Stimulated activated CD4-positive, alpha-beta T cell treated with anti-CD3 and anti-CD28 coated beads, TNF-alpha, amount 100 ng/mL, for 4 hours (primary cell): ENCODE data around the gene AKNA.

ENCODE experiments used
- DNase-seq, 3 experiments: peaks; one replicate each; pipeline ENCODE4 v3.0.0-alpha.2; 2020; ENCODE audit warnings: low read depth in 3 of 3

Gene AKNA

DNA sequence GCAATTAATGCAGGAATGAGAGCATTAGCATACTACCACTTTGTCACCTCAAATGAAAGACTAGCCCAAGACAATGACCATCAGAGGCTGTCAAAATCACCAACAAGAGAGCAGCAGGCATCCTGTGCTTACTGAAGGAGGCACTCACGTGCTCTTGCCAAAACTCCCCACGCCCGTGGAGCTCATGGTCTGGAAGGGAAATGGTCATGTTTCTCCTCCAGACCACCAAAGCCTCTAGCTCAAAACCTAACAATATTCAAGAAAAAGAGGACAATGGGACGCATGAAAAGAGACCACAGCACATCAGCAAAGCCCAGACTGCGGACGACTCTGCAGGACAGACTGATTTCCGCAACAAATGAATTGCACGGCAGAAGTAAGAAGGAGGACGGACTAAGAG, 12.8 kb downstream of the AKNA start:
- DNase-seq, result no peak

GRCh38 chr9:114373960-114374730, 13.6 kb downstream of the AKNA start:
- DNase-seq, result no peak

GRCh38 chr9:114372921-114373448, 14.8 kb downstream of the AKNA start:
- peak in 2 of 3 experiments; percentile 49 to 55 for DNase-seq

- no peak for DNase-seq
Measured at GRCh38 chr9:114371973-114372917, 15.5 kb downstream of the AKNA start.

GRCh38 chr9:114371343-114371944, 16.3 kb downstream of the AKNA start:
- DNase-seq, result no peak

- DNase-seq, result no peak
Measured at GRCh38 chr9:114370968-114371320, 16.8 kb downstream of the AKNA start.

DNA sequence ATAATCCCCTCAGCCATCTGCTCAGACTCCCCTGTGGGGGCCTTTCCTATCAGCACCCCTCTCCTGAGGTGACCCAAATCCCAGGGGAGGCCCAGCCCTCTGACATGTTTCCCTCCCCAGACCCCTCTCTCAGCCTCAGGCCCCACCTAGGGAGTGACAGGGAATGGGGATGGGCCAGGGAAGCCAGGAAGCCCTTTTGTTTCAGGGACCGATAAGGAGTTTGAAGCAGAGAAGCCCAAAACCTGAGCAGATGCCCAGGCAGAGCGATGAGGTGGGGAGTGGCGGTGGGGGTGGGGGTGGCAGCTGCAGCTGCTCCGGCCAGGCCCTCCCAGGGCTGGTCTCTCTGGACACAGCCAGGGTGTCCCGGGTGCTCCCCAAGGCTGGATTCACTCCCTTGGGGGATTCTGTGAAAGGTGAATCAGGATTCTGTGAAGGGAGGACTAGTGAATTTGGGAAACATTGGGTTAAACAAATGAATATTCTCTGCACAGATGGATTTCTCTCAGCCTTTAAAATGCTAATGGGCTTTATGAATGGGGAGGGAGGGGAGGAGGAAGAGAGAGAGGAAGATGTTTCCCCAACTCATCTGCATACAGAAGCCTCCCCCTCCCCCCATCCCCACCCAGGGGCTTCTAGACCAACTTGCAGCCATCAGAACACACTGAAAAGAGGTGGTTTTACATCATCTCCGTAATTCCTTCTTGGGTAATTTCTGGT, 17.4 kb downstream of the AKNA start:
- DNase-seq, result no peak

GRCh38 chr9:114369216-114370130, 18.3 kb downstream of the AKNA start:
- DNase-seq, result no peak

GRCh38 chr9:114367772-114368569, 19.8 kb downstream of the AKNA start:
- no peak for DNase-seq

- DNase-seq, result no peak
Measured at GRCh38 chr9:114367366-114367765, 20.4 kb downstream of the AKNA start.

- DNase-seq, result no peak
Measured at GRCh38 chr9:114366334-114367128, 21.3 kb downstream of the AKNA start.

DNA sequence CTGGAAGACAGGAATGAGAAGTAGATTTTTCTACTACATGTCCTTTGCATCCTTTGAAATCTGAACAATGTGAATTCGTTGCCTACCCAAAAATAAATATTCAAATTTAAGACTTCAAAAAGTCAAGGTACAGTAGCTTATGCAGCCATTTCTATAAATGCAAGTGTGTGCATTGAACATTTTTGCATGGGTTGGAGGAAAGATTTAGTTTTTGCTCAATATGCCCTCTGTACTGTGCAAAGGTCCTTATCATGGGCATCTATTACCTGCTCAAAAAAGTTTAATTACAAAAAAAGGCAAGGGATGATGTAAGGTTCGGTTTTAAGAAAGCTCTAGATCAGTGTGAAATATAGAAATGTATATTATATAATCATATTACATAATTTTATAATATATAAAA, 22.6 kb downstream of the AKNA start:
- DNase-seq, result no peak

DNA sequence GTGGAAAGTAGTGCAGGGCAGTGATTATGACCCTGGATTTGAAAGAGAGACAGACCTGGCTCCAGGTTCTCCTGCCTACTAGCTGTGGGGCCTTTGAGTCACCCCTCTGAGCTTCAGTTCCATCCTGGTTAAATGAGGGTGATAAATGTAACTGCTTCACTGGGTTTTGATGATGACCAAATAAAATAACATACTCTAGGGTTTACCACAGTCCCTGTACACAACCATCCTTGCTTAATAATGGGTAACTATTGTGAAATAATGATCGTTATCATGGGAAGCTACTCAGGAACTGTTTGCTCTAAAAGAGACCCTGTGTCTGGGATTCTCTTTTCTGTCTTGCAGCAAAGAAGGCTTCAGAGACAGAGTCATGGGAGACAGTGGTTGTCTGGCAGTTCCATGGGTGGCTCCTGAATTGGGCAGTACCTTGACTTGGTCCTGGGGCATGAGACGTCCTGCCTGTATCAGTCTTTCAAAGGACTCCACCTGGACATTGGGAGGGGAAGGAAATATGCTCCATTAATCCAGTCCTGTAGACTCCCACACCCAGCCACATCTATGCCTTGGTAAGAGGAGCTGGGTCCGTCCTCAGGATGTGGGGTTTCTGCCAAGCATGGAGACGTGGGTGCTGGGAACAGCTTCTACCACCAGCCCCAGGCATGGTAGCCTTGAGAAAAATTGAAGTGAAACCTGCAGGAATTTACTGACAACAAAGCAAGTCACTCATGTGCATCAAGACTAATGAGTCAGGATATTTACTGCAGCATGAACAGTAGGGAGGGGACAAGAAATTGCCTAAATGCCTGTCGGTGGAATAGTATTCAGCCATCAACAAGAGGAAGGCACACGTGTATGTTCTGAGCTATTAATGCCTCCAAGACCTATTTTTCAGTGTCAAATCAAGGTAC, 23.4 kb downstream of the AKNA start:
- DNase-seq, result no peak

DNA sequence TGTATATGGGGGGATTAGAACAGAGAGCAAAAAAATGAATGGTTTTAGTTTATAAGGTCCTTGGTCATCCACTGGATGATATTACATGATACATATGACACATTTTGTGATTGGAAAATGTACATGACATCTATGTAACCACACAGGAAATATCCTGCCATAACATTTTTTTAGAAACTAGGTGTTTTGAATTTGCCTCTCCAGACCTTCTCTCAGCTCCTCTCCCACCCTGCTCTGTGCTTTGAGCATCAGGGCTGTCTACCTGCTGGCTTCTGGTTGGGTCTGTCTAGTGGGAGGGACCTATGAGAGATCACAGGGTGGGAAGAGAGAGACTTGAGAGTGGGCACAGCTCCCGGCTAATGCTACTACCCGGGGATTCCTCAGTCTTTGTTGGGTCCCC, 24.4 kb downstream of the AKNA start:
- no peak for DNase-seq

- no peak for DNase-seq
Measured at GRCh38 chr9:114362394-114362793, 25.4 kb downstream of the AKNA start.

DNA sequence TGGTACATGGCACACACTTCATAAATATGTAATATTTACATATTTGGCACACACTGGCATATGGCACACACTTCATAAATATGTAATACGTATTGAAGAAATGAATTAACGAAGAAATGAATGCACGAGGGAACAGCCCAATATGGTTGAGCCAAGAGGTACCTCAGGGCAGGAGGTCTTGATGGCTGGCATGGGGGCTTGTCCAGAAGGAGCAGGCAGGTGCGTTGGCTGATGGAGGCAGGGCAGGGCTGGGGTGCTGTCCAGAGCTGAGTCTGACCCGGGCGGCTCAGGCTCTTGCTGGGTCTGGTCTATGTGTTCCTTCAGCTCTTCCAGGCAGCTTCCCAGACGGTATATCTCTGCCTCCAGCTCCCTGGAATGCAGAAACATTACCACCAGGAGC, 26.2 kb downstream of the AKNA start:
- DNase-seq, result no peak

- no peak for DNase-seq
Measured at GRCh38 chr9:114359801-114360200, 28.0 kb downstream of the AKNA start.

- DNase-seq, result no peak
Measured at GRCh38 chr9:114357911-114358328, 29.9 kb downstream of the AKNA start.
